SH-SY5Y (cell line): ENCODE measurements around the gene ST3GAL3.

Experiments
- GATA2 ChIP-seq: IDR thresholded peaks from 2 replicates; pipeline ENCODE4 v1.6.1; 2011; ENCODE audit warnings: mild to moderate bottlenecking, low read depth, low read length
- GATA3 ChIP-seq: IDR thresholded peaks from 2 replicates; pipeline ENCODE4 v1.6.1; 2011; ENCODE audit warnings: low read depth, mild to moderate bottlenecking, low read length, moderate library complexity

DNA sequence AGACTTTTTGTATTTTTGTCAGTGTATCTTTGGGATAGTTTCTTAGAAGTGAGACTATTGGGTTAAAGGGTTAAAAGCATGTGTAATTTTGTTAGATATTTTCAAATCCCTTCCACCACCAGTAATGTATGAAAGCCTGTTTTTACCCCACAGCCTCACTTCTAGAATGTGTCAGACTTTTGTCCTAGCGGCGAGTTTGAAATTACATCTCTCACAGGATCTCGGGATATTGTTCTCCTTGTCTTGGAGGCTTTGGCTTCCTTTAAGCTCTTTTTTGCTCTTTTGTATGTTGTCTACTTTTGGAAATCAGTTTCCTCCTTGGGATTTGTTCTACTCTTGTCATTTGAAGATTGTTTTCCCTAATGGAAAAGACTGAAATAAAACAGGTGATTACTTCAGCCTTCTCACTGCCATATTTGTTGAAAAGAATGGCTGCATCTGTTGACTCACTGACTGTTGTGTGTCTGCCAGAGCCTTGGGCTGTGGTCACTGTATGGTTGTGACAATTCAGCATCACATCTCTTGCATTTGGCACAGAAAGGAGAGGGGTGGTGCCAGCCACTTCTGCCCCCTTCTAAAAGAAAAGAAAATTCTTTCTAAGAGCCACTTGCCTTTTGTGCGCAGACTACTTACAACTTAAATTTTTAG, 22.6 kb downstream of the ST3GAL3 start:
- TF ChIP-seq GATA3 = no peak
- no peak for TF ChIP-seq GATA2
